HepG2 (cell line): ENCODE data around the gene PRSS21. TPM values are rescaled to one million over a fixed set of nuclear protein-coding genes. Genes with fewer than 3 reads are reported as not detected.

Source experiments
- AGO2 ChIP-seq: fragments of 200-400 bp; formaldehyde crosslinking; optimal IDR thresholded peaks from 2 replicates; pipeline ENCODE3; 2017; ENCODE audit warnings: mild to moderate bottlenecking, low read depth, low read length, moderate library complexity
- BRD4 ChIP-seq: sonication (generic); formaldehyde crosslinking; IDR thresholded peaks from 2 replicates; pipeline ENCODE4 v1.4.0; 2020; ENCODE audit warnings: missing genetic modification reagents
- KMT2A ChIP-seq: sonication (generic); formaldehyde crosslinking; IDR thresholded peaks from 2 replicates; pipeline ENCODE4 v1.4.0; 2020; ENCODE audit warnings: missing genetic modification reagents
- PHF5A ChIP-seq: IDR thresholded peaks from one replicate; pipeline ENCODE4 v1.6.1; 2018; ENCODE audit warnings: low read depth, missing genetic modification reagents; ENCODE audit not compliant: unreplicated experiment
- SALL2 ChIP-seq: sonication (generic); formaldehyde crosslinking; IDR thresholded peaks from 2 replicates; pipeline ENCODE4 v1.8.1; 2023; ENCODE audit warnings: mild to moderate bottlenecking, missing genetic modification reagents, inconsistent platforms
- ZFY ChIP-seq: sonication (generic); formaldehyde crosslinking; IDR thresholded peaks from 2 replicates; pipeline ENCODE4 v1.4.0; 2020; ENCODE audit warnings: missing genetic modification reagents
- ZNF264 ChIP-seq: sonication (generic); formaldehyde crosslinking; IDR thresholded peaks from 2 replicates; pipeline ENCODE4 v1.4.0; 2020; ENCODE audit warnings: missing genetic modification reagents
- ZNF296 ChIP-seq: sonication (generic); formaldehyde crosslinking; conservative IDR thresholded peaks from 2 replicates; pipeline ENCODE4 v1.5.0; 2020; ENCODE audit warnings: mild to moderate bottlenecking, missing genetic modification reagents
- ZNF510 ChIP-seq: sonication (generic); formaldehyde crosslinking; IDR thresholded peaks from 2 replicates; pipeline ENCODE4 v1.4.0; 2020; ENCODE audit warnings: low read depth, mild to moderate bottlenecking, missing genetic modification reagents
- ZNF543 ChIP-seq: sonication (generic); formaldehyde crosslinking; IDR thresholded peaks from 2 replicates; pipeline ENCODE4 v1.4.0; 2020; ENCODE audit warnings: mild to moderate bottlenecking, missing genetic modification reagents
- ZNF660 ChIP-seq: sonication (generic); formaldehyde crosslinking; IDR thresholded peaks from 2 replicates; pipeline ENCODE4 v1.5.1; 2020; ENCODE audit warnings: mild to moderate bottlenecking, low read depth, missing genetic modification reagents, borderline replicate concordance
- ZNF781 ChIP-seq: sonication (generic); formaldehyde crosslinking; IDR thresholded peaks from 2 replicates; pipeline ENCODE4 v1.5.1; 2020; ENCODE audit warnings: borderline replicate concordance, mild to moderate bottlenecking, missing genetic modification reagents; ENCODE audit errors: not compliant biosample characterization
- polyA plus RNA-seq, 8 experiments: library from polyadenylated mRNA; depleted of rRNA in 3 of 8; stranded (reverse) in 7 of 8; unstranded in 1 of 8; fragments of >200 nt; fragmentation: Illumina TruSeq in 4 of 8; extraction: Trizol in 4 of 8; gene quantifications; 2 replicates each; pipeline versions ENCODE4 v1.2.1 to v1.2.3, GENCODE V29; 2011 to 2016; ENCODE audit warnings: low read depth in 4 of 8, missing spikeins in 1 of 8, mixed read lengths in 1 of 8; ENCODE audit not compliant: insufficient read depth in 1 of 8
- total RNA-seq, 5 experiments: library from RNA; depleted of rRNA; stranded (reverse); fragments of >200 nt; fragmentation: Illumina TruSeq; extraction: Trizol; gene quantifications; 2 replicates each; pipeline ENCODE4 v1.2.3, GENCODE V29; 2016; ENCODE audit warnings: low read depth in 1 of 5
- TF ChIP-seq, protein P1 (sequence below): sonication (generic); formaldehyde crosslinking; IDR thresholded peaks from 2 replicates; pipeline ENCODE4 v1.4.0; 2020; ENCODE audit warnings: missing genetic modification reagents
- TF ChIP-seq, protein P2 (sequence below), 2 experiments: sonication (generic) in 1 of 2; formaldehyde crosslinking in 1 of 2; IDR thresholded peaks; 2 replicates each; pipeline versions ENCODE4 v1.4.0 to v1.6.1; 2018 to 2020; ENCODE audit warnings: missing genetic modification reagents in 2 of 2, borderline replicate concordance in 1 of 2, low read depth in 1 of 2, mild to moderate bottlenecking in 1 of 2, missing biosample characterization in 1 of 2
- TF ChIP-seq, protein P3 (sequence below): sonication (generic); formaldehyde crosslinking; conservative IDR thresholded peaks from 2 replicates; pipeline ENCODE4 v1.8.0; 2022; ENCODE audit warnings: low read depth, missing genetic modification reagents
- TF ChIP-seq, protein P4 (sequence below): sonication (generic); formaldehyde crosslinking; IDR thresholded peaks from 2 replicates; pipeline ENCODE4 v1.9.0; 2021; ENCODE audit warnings: missing genetic modification reagents, mild to moderate bottlenecking, borderline replicate concordance
- TF ChIP-seq, protein P5 (sequence below): sonication (generic); formaldehyde crosslinking; IDR thresholded peaks from 2 replicates; pipeline ENCODE4 v1.5.0; 2020; ENCODE audit warnings: missing genetic modification reagents, mild to moderate bottlenecking, borderline replicate concordance
- TF ChIP-seq, protein P6 (sequence below): sonication (generic); formaldehyde crosslinking; IDR thresholded peaks from 2 replicates; pipeline ENCODE4 v1.9.0; 2022; ENCODE audit warnings: missing genetic modification reagents, mild to moderate bottlenecking, borderline replicate concordance

Gene PRSS21
- total and polyA plus RNA-seq, 2 of the 13 experiments (the other 11 are each of a cell fraction or from before 2014, with no cell fraction given), result not detected

DNA sequence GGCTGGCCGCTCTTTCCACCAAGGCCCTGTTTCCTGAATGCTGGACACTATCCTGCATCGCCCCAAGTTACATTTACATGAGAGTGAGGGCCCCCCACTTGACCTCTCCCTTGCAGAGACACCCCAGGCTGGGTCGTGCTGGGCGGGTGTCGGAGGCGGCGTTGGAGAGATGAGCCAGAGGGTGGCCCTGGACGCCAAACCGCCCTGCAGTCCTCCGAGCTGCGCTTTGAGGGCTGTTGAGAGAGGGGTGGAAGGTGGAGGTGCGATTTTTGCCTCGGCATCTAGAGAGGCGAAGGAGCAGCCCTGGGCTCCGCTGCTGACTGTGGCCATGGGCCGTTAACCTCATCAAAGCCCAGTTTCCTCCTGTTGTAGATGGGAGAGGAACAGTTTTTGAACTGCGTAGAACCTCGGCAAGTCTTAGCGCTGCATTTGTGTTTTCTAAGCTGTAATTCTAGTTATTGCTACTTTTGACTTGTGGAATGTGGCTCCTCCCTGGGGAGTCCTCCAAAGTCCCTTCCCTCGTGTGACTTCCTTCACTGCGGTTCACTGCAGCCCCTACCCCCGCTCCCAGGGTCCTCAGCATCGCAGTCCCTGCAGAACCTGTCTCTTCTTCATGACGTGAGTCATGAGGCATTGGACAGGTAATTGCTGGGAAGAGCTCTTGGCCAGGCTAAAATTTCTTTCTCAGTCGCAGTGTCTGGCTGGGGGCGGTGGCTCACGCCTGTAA lies 39.0 kb upstream of the PRSS21 start (continued):
- peak; percentile 80 for TF ChIP-seq AGO2
- TF ChIP-seq, protein P1, sequence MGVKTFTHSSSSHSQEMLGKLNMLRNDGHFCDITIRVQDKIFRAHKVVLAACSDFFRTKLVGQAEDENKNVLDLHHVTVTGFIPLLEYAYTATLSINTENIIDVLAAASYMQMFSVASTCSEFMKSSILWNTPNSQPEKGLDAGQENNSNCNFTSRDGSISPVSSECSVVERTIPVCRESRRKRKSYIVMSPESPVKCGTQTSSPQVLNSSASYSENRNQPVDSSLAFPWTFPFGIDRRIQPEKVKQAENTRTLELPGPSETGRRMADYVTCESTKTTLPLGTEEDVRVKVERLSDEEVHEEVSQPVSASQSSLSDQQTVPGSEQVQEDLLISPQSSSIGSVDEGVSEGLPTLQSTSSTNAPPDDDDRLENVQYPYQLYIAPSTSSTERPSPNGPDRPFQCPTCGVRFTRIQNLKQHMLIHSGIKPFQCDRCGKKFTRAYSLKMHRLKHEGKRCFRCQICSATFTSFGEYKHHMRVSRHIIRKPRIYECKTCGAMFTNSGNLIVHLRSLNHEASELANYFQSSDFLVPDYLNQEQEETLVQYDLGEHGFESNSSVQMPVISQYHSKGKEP (CRISPR knock-in tag), result no peak
- no peak for TF ChIP-seq ZNF264 (CRISPR knock-in tag)
- TF ChIP-seq, protein P2, sequence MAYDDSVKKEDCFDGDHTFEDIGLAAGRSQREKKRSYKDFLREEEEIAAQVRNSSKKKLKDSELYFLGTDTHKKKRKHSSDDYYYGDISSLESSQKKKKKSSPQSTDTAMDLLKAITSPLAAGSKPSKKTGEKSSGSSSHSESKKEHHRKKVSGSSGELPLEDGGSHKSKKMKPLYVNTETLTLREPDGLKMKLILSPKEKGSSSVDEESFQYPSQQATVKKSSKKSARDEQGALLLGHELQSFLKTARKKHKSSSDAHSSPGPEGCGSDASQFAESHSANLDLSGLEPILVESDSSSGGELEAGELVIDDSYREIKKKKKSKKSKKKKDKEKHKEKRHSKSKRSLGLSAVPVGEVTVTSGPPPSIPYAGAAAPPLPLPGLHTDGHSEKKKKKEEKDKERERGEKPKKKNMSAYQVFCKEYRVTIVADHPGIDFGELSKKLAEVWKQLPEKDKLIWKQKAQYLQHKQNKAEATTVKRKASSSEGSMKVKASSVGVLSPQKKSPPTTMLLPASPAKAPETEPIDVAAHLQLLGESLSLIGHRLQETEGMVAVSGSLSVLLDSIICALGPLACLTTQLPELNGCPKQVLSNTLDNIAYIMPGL (CRISPR knock-in tag; IDR thresholded peaks at IDR 0.05; ENCODE audit: borderline replicate concordance in 1 of 2, low read depth in 1 of 2), result 0 out of 4 replicates have a peak, but pooled peaks of 1 of the 2 experiments have one; percentile 18
- TF ChIP-seq PHF5A (CRISPR knock-in tag), result no peak
- no peak for TF ChIP-seq ZNF543 (CRISPR knock-in tag)
- no peak for TF ChIP-seq ZNF510 (CRISPR knock-in tag)
- TF ChIP-seq ZNF781 (CRISPR knock-in tag), result no peak
- TF ChIP-seq, protein P3, sequence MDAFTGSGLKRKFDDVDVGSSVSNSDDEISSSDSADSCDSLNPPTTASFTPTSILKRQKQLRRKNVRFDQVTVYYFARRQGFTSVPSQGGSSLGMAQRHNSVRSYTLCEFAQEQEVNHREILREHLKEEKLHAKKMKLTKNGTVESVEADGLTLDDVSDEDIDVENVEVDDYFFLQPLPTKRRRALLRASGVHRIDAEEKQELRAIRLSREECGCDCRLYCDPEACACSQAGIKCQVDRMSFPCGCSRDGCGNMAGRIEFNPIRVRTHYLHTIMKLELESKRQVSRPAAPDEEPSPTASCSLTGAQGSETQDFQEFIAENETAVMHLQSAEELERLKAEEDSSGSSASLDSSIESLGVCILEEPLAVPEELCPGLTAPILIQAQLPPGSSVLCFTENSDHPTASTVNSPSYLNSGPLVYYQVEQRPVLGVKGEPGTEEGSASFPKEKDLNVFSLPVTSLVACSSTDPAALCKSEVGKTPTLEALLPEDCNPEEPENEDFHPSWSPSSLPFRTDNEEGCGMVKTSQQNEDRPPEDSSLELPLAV (CRISPR knock-in tag), result no peak
- TF ChIP-seq, protein P4, sequence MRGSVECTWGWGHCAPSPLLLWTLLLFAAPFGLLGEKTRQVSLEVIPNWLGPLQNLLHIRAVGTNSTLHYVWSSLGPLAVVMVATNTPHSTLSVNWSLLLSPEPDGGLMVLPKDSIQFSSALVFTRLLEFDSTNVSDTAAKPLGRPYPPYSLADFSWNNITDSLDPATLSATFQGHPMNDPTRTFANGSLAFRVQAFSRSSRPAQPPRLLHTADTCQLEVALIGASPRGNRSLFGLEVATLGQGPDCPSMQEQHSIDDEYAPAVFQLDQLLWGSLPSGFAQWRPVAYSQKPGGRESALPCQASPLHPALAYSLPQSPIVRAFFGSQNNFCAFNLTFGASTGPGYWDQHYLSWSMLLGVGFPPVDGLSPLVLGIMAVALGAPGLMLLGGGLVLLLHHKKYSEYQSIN, result no peak
- TF ChIP-seq BRD4 (CRISPR knock-in tag), result no peak
- no peak for TF ChIP-seq ZFY (CRISPR knock-in tag)
- TF ChIP-seq ZNF296, result no peak
- TF ChIP-seq, protein P5, sequence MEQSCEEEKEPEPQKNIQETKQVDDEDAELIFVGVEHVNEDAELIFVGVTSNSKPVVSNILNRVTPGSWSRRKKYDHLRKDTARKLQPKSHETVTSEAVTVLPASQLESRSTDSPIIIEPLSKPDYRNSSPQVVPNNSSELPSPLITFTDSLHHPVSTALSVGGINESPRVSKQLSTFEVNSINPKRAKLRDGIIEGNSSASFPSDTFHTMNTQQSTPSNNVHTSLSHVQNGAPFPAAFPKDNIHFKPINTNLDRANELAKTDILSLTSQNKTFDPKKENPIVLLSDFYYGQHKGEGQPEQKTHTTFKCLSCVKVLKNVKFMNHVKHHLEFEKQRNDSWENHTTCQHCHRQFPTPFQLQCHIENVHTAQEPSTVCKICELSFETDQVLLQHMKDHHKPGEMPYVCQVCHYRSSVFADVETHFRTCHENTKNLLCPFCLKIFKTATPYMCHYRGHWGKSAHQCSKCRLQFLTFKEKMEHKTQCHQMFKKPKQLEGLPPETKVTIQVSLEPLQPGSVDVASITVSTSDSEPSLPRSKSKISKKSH, result 0 out of 2 replicates have a peak, but pooled peaks have one; percentile 9
- TF ChIP-seq KMT2A (CRISPR knock-in tag), result no peak
- TF ChIP-seq, protein P6, sequence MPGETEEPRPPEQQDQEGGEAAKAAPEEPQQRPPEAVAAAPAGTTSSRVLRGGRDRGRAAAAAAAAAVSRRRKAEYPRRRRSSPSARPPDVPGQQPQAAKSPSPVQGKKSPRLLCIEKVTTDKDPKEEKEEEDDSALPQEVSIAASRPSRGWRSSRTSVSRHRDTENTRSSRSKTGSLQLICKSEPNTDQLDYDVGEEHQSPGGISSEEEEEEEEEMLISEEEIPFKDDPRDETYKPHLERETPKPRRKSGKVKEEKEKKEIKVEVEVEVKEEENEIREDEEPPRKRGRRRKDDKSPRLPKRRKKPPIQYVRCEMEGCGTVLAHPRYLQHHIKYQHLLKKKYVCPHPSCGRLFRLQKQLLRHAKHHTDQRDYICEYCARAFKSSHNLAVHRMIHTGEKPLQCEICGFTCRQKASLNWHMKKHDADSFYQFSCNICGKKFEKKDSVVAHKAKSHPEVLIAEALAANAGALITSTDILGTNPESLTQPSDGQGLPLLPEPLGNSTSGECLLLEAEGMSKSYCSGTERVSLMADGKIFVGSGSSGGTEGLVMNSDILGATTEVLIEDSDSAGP (CRISPR knock-in tag), result no peak
- no peak for TF ChIP-seq SALL2
- no peak for TF ChIP-seq ZNF660 (CRISPR knock-in tag)
